OCI-LY3 (cell line): ENCODE measurements around the gene CD58.

Experiments used
- H2AFZ ChIP-seq: fragments of 200-600, 300-600 bp; shearing (Covaris generic); 2 replicates; pipeline ENCODE4 v1.6.0; 2014; ENCODE audit warnings: antibody characterized with exemption, low read depth, low read length
- H3K27ac ChIP-seq: fragments of 200-600, 300-600 bp; sonication (generic); 2 replicates; pipeline ENCODE4 v1.5.1; 2014; ENCODE audit warnings: mild to moderate bottlenecking, low read length, moderate library complexity, mixed read lengths
- H3K27me3 ChIP-seq: fragments of 200-600, 300-600 bp; sonication (generic); 2 replicates; pipeline ENCODE4 v1.6.1; 2014; ENCODE audit warnings: low read depth, low read length, mixed read lengths
- H3K36me3 ChIP-seq: fragments of 200-600, 300-600 bp; sonication (generic); replicated peaks from 2 replicates; pipeline ENCODE3; 2014; ENCODE audit warnings: low read depth, low read length, mixed read lengths
- H3K4me1 ChIP-seq: fragments of 300-600, 200-600 bp; sonication (generic); 2 replicates; pipeline ENCODE4 v1.6.1; 2014; ENCODE audit warnings: low read length, mixed read lengths
- H3K4me2 ChIP-seq: fragments of 200-600, 300-600 bp; sonication (generic); 2 replicates; pipeline ENCODE4 v1.6.1; 2014; ENCODE audit warnings: low read length, mixed read lengths
- H3K4me3 ChIP-seq: fragments of 300-600, 200-600 bp; sonication (generic); 2 replicates; pipeline ENCODE4 v1.5.1; 2014; ENCODE audit warnings: antibody characterized with exemption, mild to moderate bottlenecking, low read length, moderate library complexity
- H3K79me2 ChIP-seq: fragments of 300-600, 200-600 bp; shearing (Covaris generic); 2 replicates; pipeline ENCODE4 v1.6.1; 2014; ENCODE audit warnings: mild to moderate bottlenecking, low read length, mixed read lengths
- H3K9ac ChIP-seq: fragments of 300-600, 200-600 bp; shearing (Covaris generic); 2 replicates; pipeline ENCODE4 v1.6.0; 2014; ENCODE audit warnings: mild to moderate bottlenecking, low read length, moderate library complexity
- H3K9me3 ChIP-seq: fragments of 200-600, 300-600 bp; shearing (Covaris generic); 2 replicates; pipeline ENCODE4 v1.6.1; 2014; ENCODE audit warnings: low read length, mixed read lengths; ENCODE audit not compliant: insufficient read depth
- H4K20me1 ChIP-seq: fragments of 200-600, 300-600 bp; sonication (generic); 2 replicates; pipeline ENCODE4 v1.6.1; 2016; ENCODE audit warnings: low read length, mixed read lengths; ENCODE audit not compliant: insufficient read depth
- CTCF ChIP-seq: fragments of 200-600, 300-600 bp; sonication (generic); IDR thresholded peaks from 2 replicates; pipeline ENCODE4 v1.5.1; 2014; ENCODE audit warnings: antibody characterized with exemption, low read length, low read depth
- EZH2phosphoT487 ChIP-seq: fragments of 200-600 bp; shearing (Covaris generic); IDR thresholded peaks from 2 replicates; pipeline ENCODE4 v1.6.1; 2018; ENCODE audit warnings: antibody characterized with exemption, mixed run types, low read depth

The CD58 gene

GRCh38 chr1:116528329-116529083 lies 42.3 kb downstream of the CD58 start:
- Histone ChIP-seq H3K4me1 (0 out of 2 replicates have a peak, but pooled peaks cover 4% of the 10 kb centered on the region), H3K79me2 (no peaks in the 10 kb centered on the region), H2AFZ (no peak overlapping the region), H3K4me2 (no peak overlapping the region), H3K9me3 (no peaks in the 10 kb centered on the region), H3K4me3 (no peak overlapping the region), H3K27me3 (no peaks in the 10 kb centered on the region), H3K36me3 (no peaks in the 10 kb centered on the region), H4K20me1 (no peaks in the 10 kb centered on the region), H3K27ac (no peak overlapping the region), H3K9ac (no peak overlapping the region)
- TF ChIP-seq EZH2phosphoT487: no peak
- TF ChIP-seq CTCF: no peak

GRCh38 chr1:116525440-116525839 lies 45.4 kb downstream of the CD58 start:
- no peaks in the 10 kb centered on the region for H4K20me1 ChIP-seq
- no peak overlapping the region for H3K9ac ChIP-seq
- H3K27me3 ChIP-seq: no peaks in the 10 kb centered on the region
- H2AFZ ChIP-seq: no peak overlapping the region
- no peaks in the 10 kb centered on the region for H3K9me3 ChIP-seq
- no peak overlapping the region for H3K4me3 ChIP-seq
- H3K79me2 ChIP-seq: no peaks in the 10 kb centered on the region
- 0 out of 2 replicates have a peak, but pooled peaks cover under 1% of the 10 kb centered on the region for H3K4me1 ChIP-seq
- no peak overlapping the region for H3K4me2 ChIP-seq
- no peak overlapping the region for H3K27ac ChIP-seq
- no peaks in the 10 kb centered on the region for H3K36me3 ChIP-seq
- TF ChIP-seq CTCF (no peak), EZH2phosphoT487 (no peak)

GRCh38 chr1:116521186-116521585 lies 49.6 kb downstream of the CD58 start:
- Histone ChIP-seq H2AFZ (no peak overlapping the region), H3K79me2 (no peaks in the 10 kb centered on the region), H3K9ac (no peak overlapping the region), H3K36me3 (no peaks in the 10 kb centered on the region), H3K27me3 (no peaks in the 10 kb centered on the region), H3K4me2 (no peak overlapping the region), H3K27ac (no peak overlapping the region), H4K20me1 (no peaks in the 10 kb centered on the region), H3K4me3 (no peak overlapping the region), H3K4me1 (no peaks in the 10 kb centered on the region), H3K9me3 (no peaks in the 10 kb centered on the region)
- TF ChIP-seq EZH2phosphoT487 (no peak), CTCF (no peak)

- Histone ChIP-seq H3K27me3 (no peaks in the 10 kb centered on the region), H3K4me1 (peaks cover 22% of the 10 kb centered on the region), H3K36me3 (no peaks in the 10 kb centered on the region), H3K4me2 (no peak overlapping the region), H2AFZ (no peak overlapping the region), H3K27ac (no peak overlapping the region), H3K9me3 (no peaks in the 10 kb centered on the region), H3K9ac (no peak overlapping the region), H3K79me2 (no peaks in the 10 kb centered on the region), H3K4me3 (no peak overlapping the region), H4K20me1 (no peaks in the 10 kb centered on the region)
- TF ChIP-seq EZH2phosphoT487 (no peak), CTCF (no peak)
Measured at GRCh38 chr1:116518400-116518799, 52.4 kb downstream of the CD58 start.
